DOHH2 (cell line): ENCODE results near the gene NEUROD4.

Source experiments
- EZH2phosphoT487 ChIP-seq: fragments of 200-600 bp; sonication (generic); IDR thresholded peaks from 2 replicates; pipeline ENCODE4 v1.6.1; 2017; ENCODE audit warnings: borderline replicate concordance, mild to moderate bottlenecking, antibody characterized with exemption, low read length, moderate library complexity, mixed read lengths
- TF ChIP-seq, protein P1 (sequence below): fragments of 200-600 bp; sonication (generic); IDR thresholded peaks from one replicate; pipeline ENCODE4 v1.5.1; 2014; ENCODE audit warnings: antibody characterized with exemption, mild to moderate bottlenecking, low read depth, low read length; ENCODE audit not compliant: poor library complexity, severe bottlenecking

DNA sequence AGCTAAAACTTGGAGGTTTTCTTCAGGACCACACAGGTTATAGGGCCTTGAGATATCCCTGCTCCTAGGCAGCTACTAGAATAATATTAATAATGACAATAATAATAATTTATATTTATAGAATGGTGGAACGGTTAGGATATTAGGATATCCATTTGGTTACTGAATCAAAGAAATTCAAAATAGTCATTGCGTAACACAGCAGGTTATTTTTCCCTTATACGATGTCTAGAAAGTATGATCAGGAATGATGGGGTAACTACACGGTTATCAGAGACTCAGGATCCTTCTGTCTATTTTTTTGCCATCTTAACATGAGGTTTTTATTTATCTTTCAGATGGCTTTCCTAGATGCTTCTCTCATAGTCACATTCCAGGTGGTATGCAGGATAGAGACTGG, 39.0 kb downstream of the NEUROD4 start:
- TF ChIP-seq, protein P1, sequence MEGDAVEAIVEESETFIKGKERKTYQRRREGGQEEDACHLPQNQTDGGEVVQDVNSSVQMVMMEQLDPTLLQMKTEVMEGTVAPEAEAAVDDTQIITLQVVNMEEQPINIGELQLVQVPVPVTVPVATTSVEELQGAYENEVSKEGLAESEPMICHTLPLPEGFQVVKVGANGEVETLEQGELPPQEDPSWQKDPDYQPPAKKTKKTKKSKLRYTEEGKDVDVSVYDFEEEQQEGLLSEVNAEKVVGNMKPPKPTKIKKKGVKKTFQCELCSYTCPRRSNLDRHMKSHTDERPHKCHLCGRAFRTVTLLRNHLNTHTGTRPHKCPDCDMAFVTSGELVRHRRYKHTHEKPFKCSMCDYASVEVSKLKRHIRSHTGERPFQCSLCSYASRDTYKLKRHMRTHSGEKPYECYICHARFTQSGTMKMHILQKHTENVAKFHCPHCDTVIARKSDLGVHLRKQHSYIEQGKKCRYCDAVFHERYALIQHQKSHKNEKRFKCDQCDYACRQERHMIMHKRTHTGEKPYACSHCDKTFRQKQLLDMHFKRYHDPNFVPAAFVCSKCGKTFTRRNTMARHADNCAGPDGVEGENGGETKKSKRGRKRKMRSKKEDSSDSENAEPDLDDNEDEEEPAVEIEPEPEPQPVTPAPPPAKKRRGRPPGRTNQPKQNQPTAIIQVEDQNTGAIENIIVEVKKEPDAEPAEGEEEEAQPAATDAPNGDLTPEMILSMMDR: no peak
- no peak for TF ChIP-seq EZH2phosphoT487
